ENCODE measurements around the gene CEP70.
"Not testable (repeated sequence)": the region's sequence is repeated elsewhere in the genome, so short reads cannot be mapped to it uniquely, and the experiment has no call there.

Gene CEP70

GRCh38 chr3:138509586-138509985, 84.5 kb downstream of the CEP70 start:
- no peak for DNase-seq (ENCODE audit: low read depth in 2 of 2)

- DNase-seq (ENCODE audit: low read depth in 2 of 2): no peak
Observed at GRCh38 chr3:138507524-138507923, 86.5 kb downstream of the CEP70 start.

- no peak for DNase-seq (ENCODE audit: low read depth in 2 of 2)
Observed at GRCh38 chr3:138498991-138499390, 95.1 kb downstream of the CEP70 start.

GRCh38 chr3:138497851-138498250, 96.2 kb downstream of the CEP70 start:
- DNase-seq (ENCODE audit: low read depth in 2 of 2): no peak

- no peak for DNase-seq (ENCODE audit: low read depth in 2 of 2)
Observed at GRCh38 chr3:138497021-138497420, 97.0 kb downstream of the CEP70 start.

- no peak for DNase-seq (ENCODE audit: low read depth in 2 of 2)
Observed at GRCh38 chr3:138496436-138496835, 97.6 kb downstream of the CEP70 start.

- DNase-seq (ENCODE audit: low read depth in 2 of 2): not testable (repeated sequence)
Observed at GRCh38 chr3:138495638-138496037, 98.4 kb downstream of the CEP70 start.

- DNase-seq (ENCODE audit: low read depth in 2 of 2): no peak
Observed at GRCh38 chr3:138494607-138494929, 99.5 kb downstream of the CEP70 start.

GRCh38 chr3:138493804-138494606, 100.1 kb downstream of the CEP70 start:
- no peak for DNase-seq (ENCODE audit: low read depth in 2 of 2)

GRCh38 chr3:138492980-138493675, 100.9 kb downstream of the CEP70 start:
- DNase-seq (ENCODE audit: low read depth in 2 of 2): no peak

- DNase-seq (ENCODE audit: low read depth in 2 of 2): no peak
Observed at GRCh38 chr3:138491971-138492370, 102.1 kb downstream of the CEP70 start.

GRCh38 chr3:138486580-138486979, 107.5 kb downstream of the CEP70 start:
- not testable (repeated sequence) for DNase-seq (ENCODE audit: low read depth in 2 of 2)

GRCh38 chr3:138484672-138485071, 109.4 kb downstream of the CEP70 start:
- not testable (repeated sequence) for DNase-seq (ENCODE audit: low read depth in 2 of 2)

- DNase-seq (ENCODE audit: low read depth in 2 of 2): no peak
Observed at GRCh38 chr3:138479438-138479863, 114.6 kb downstream of the CEP70 start.

- no peak for DNase-seq (ENCODE audit: low read depth in 2 of 2)
Observed at GRCh38 chr3:138477801-138478200, 116.3 kb downstream of the CEP70 start.

- no peak for DNase-seq (ENCODE audit: low read depth in 2 of 2)
Observed at GRCh38 chr3:138477120-138477519, 116.9 kb downstream of the CEP70 start.

GRCh38 chr3:138476526-138476925, 117.5 kb downstream of the CEP70 start:
- no peak for DNase-seq (ENCODE audit: low read depth in 2 of 2)

GRCh38 chr3:138474163-138474562, 119.9 kb downstream of the CEP70 start:
- no peak for DNase-seq (ENCODE audit: low read depth in 2 of 2)

- no peak for DNase-seq (ENCODE audit: low read depth in 2 of 2)
Observed at GRCh38 chr3:138473391-138473790, 120.7 kb downstream of the CEP70 start.

GRCh38 chr3:138472141-138472825, 121.8 kb downstream of the CEP70 start:
- no peak for DNase-seq (ENCODE audit: low read depth in 2 of 2)

GRCh38 chr3:138471481-138471880, 122.6 kb downstream of the CEP70 start:
- no peak for DNase-seq (ENCODE audit: low read depth in 2 of 2)

- no peak for DNase-seq (ENCODE audit: low read depth in 2 of 2)
Observed at GRCh38 chr3:138470687-138471086, 123.4 kb downstream of the CEP70 start.

- no peak for DNase-seq (ENCODE audit: low read depth in 2 of 2)
Observed at GRCh38 chr3:138469874-138470273, 124.2 kb downstream of the CEP70 start.
